GM21367 (cell line): ENCODE results near the gene DAPK3.
"Not testable (repeated sequence)": the region's sequence is repeated elsewhere in the genome, so short reads cannot be mapped to it uniquely, and the experiment has no call there.

Experiments
- ATAC-seq: cut with Tn5 transposase; IDR thresholded peaks from one replicate; pipeline ENCODE4 v1.9.1; 2021; ENCODE audit not compliant: unreplicated experiment

The DAPK3 gene

GRCh38 chr19:3979289-3979673 is 8.4 kb upstream of the DAPK3 start:
- no peak for ATAC-seq

GRCh38 chr19:3978145-3978544 is 7.2 kb upstream of the DAPK3 start:
- no peak for ATAC-seq

- ATAC-seq: no peak
These were observed 6.6 kb upstream of the DAPK3 start for GRCh38 chr19:3977242-3978143.

- no peak for ATAC-seq
These were observed 5.8 kb upstream of the DAPK3 start for GRCh38 chr19:3976495-3977241.

- no peak for ATAC-seq
These were observed 4.8 kb upstream of the DAPK3 start for GRCh38 chr19:3975637-3976087.

GRCh38 chr19:3975144-3975543 is 4.2 kb upstream of the DAPK3 start:
- no peak for ATAC-seq

- ATAC-seq: no peak
These were observed 539 bp downstream of the DAPK3 start for GRCh38 chr19:3970313-3970807.

GRCh38 chr19:3969435-3970312 is 1.2 kb downstream of the DAPK3 start:
- ATAC-seq: no peak

- no peak for ATAC-seq
These were observed 2.1 kb downstream of the DAPK3 start for GRCh38 chr19:3968556-3969434.

- not testable (repeated sequence) for ATAC-seq
These were observed 2.9 kb downstream of the DAPK3 start for GRCh38 chr19:3967983-3968382.

- ATAC-seq: no peak
These were observed 4.6 kb downstream of the DAPK3 start for GRCh38 chr19:3966051-3967017.

- ATAC-seq: no peak
These were observed 6.4 kb downstream of the DAPK3 start for GRCh38 chr19:3964256-3965194.

GRCh38 chr19:3963458-3964255 is 7.2 kb downstream of the DAPK3 start:
- ATAC-seq: no peak

- ATAC-seq: no peak
These were observed 9.9 kb downstream of the DAPK3 start for GRCh38 chr19:3961007-3961406.

GRCh38 chr19:3959766-3960131 is 11.2 kb downstream of the DAPK3 start:
- ATAC-seq: no peak

GRCh38 chr19:3958836-3959765 is 11.8 kb downstream of the DAPK3 start:
- ATAC-seq: no peak
